SJCRH30 (cell line): Measurements from ENCODE around the gene KDM3B. TPM values are rescaled to one million over a fixed set of nuclear protein-coding genes. Genes with fewer than 3 reads are reported as not detected.
"Not testable (repeated sequence)": the region's sequence is repeated elsewhere in the genome, so short reads cannot be mapped to it uniquely, and the experiment has no call there.

Source experiments
- DNase-seq, 2 experiments: peaks; one replicate each; pipeline ENCODE4 v3.0.0-alpha.2; 2015 to 2020
- H3K27ac ChIP-seq: fragments of 250-450 bp; sonication (Bioruptor Pico); 2 replicates; pipeline ENCODE4 v1.5.1; 2020; ENCODE audit warnings: mild to moderate bottlenecking, moderate library complexity
- H3K27me3 ChIP-seq: fragments of 250-450 bp; sonication (Bioruptor Pico); 2 replicates; pipeline ENCODE4 v1.5.1; 2020; ENCODE audit warnings: mild to moderate bottlenecking, moderate library complexity
- H3K36me3 ChIP-seq: fragments of 250-450 bp; sonication (Bioruptor Pico); 2 replicates; pipeline ENCODE4 v1.5.1; 2020; ENCODE audit warnings: mild to moderate bottlenecking, moderate library complexity
- H3K4me1 ChIP-seq: fragments of 250-450 bp; sonication (Bioruptor Pico); 2 replicates; pipeline ENCODE4 v1.5.1; 2020; ENCODE audit warnings: mild to moderate bottlenecking, moderate library complexity
- H3K4me3 ChIP-seq: fragments of 250-450 bp; sonication (Bioruptor Pico); 2 replicates; pipeline ENCODE4 v1.5.1; 2020; ENCODE audit warnings: mild to moderate bottlenecking, moderate library complexity
- H3K9me3 ChIP-seq: fragments of 250-450 bp; sonication (Bioruptor Pico); replicated peaks from 2 replicates; pipeline ENCODE4 v1.5.1; 2020; ENCODE audit warnings: mild to moderate bottlenecking, moderate library complexity
- total RNA-seq: library from RNA; depleted of rRNA; stranded (reverse); fragments of >200 nt; shearing (Covaris generic); gene quantifications from 2 replicates; pipeline ENCODE4 v1.2.3, GENCODE V29; 2014

Gene KDM3B
- total RNA-seq, 1 experiment from 2014 or later: 75.2 TPM

GRCh38 chr5:138360941-138361452 lies 8.5 kb downstream of the KDM3B start:
- H3K27me3 ChIP-seq: no peaks in the 10 kb centered on the region
- H3K4me3 ChIP-seq: no peak overlapping the region
- peaks cover 14% of the 10 kb centered on the region for H3K4me1 ChIP-seq
- no peaks in the 10 kb centered on the region for H3K36me3 ChIP-seq
- H3K27ac ChIP-seq: peak overlapping the region; percentile 70
- peaks cover 4% of the 10 kb centered on the region; the same call in 1 of the 2 replicates for H3K9me3 ChIP-seq
- peak; percentile 91 to 97 for DNase-seq

GRCh38 chr5:138364576-138364975 lies 12.1 kb downstream of the KDM3B start:
- peaks cover 4% of the 10 kb centered on the region; the same call in 1 of the 2 replicates for H3K9me3 ChIP-seq
- H3K27ac ChIP-seq: no peak overlapping the region
- no peak overlapping the region for H3K4me3 ChIP-seq
- H3K27me3 ChIP-seq: no peaks in the 10 kb centered on the region
- no peaks in the 10 kb centered on the region; the same call in 1 of the 2 replicates for H3K36me3 ChIP-seq
- peaks cover 25% of the 10 kb centered on the region for H3K4me1 ChIP-seq
- no peak for DNase-seq

- Histone ChIP-seq H3K27ac (no peak overlapping the region), H3K36me3 (no peaks in the 10 kb centered on the region; the same call in 1 of the 2 replicates), H3K9me3 (peaks cover 4% of the 10 kb centered on the region; the same call in 1 of the 2 replicates), H3K27me3 (no peaks in the 10 kb centered on the region), H3K4me3 (no peak overlapping the region), H3K4me1 (peaks cover 13% of the 10 kb centered on the region)
- DNase-seq: peak in 1 of 2 experiments; percentile 47
These were observed 14.3 kb downstream of the KDM3B start for GRCh38 chr5:138366632-138367382.

- Histone ChIP-seq H3K36me3 (peaks cover 6% of the 10 kb centered on the region; the same call in 1 of the 2 replicates), H3K9me3 (no peaks in the 10 kb centered on the region), H3K27me3 (no peaks in the 10 kb centered on the region), H3K4me3 (no peak overlapping the region), H3K4me1 (peaks cover 11% of the 10 kb centered on the region), H3K27ac (no peak overlapping the region)
- DNase-seq: no peak
These were observed 16.8 kb downstream of the KDM3B start for GRCh38 chr5:138369261-138369660.

- no peak overlapping the region for H3K27ac ChIP-seq
- H3K27me3 ChIP-seq: no peaks in the 10 kb centered on the region
- H3K4me3 ChIP-seq: no peak overlapping the region
- no peak for DNase-seq
- H3K36me3 ChIP-seq: peaks cover 10% of the 10 kb centered on the region
- H3K9me3 ChIP-seq: no peaks in the 10 kb centered on the region
- peaks cover 11% of the 10 kb centered on the region for H3K4me1 ChIP-seq
These were observed 17.2 kb downstream of the KDM3B start for GRCh38 chr5:138369706-138370105.

GRCh38 chr5:138370537-138370936 lies 18.1 kb downstream of the KDM3B start:
- no peak overlapping the region for H3K27ac ChIP-seq
- no peak overlapping the region for H3K4me3 ChIP-seq
- no peaks in the 10 kb centered on the region for H3K27me3 ChIP-seq
- H3K9me3 ChIP-seq: no peaks in the 10 kb centered on the region
- peaks cover 11% of the 10 kb centered on the region for H3K4me1 ChIP-seq
- DNase-seq: no peak
- peaks cover 17% of the 10 kb centered on the region for H3K36me3 ChIP-seq

GRCh38 chr5:138371454-138371853 lies 19.0 kb downstream of the KDM3B start:
- Histone ChIP-seq H3K9me3 (no peaks in the 10 kb centered on the region), H3K4me1 (peaks cover 8% of the 10 kb centered on the region), H3K36me3 (peaks cover 26% of the 10 kb centered on the region)

GRCh38 chr5:138372225-138372624 lies 19.7 kb downstream of the KDM3B start:
- no peaks in the 10 kb centered on the region for H3K27me3 ChIP-seq
- H3K4me1 ChIP-seq: peaks cover under 1% of the 10 kb centered on the region; the same call in 1 of the 2 replicates
- no peak overlapping the region for H3K27ac ChIP-seq
- no peak overlapping the region for H3K4me3 ChIP-seq
- DNase-seq: no peak
- H3K36me3 ChIP-seq: peaks cover 31% of the 10 kb centered on the region
- no peaks in the 10 kb centered on the region for H3K9me3 ChIP-seq

More at GRCh38 chr5:138371454-138371853, 19.0 kb downstream of the KDM3B start:
- Histone ChIP-seq H3K27ac (no peak overlapping the region), H3K27me3 (no peaks in the 10 kb centered on the region), H3K4me3 (no peak overlapping the region)
- no peak for DNase-seq

GRCh38 chr5:138372653-138373052 lies 20.2 kb downstream of the KDM3B start:
- Histone ChIP-seq H3K4me1 (no peaks in the 10 kb centered on the region), H3K9me3 (no peaks in the 10 kb centered on the region), H3K27ac (no peak overlapping the region), H3K27me3 (no peaks in the 10 kb centered on the region), H3K4me3 (no peak overlapping the region), H3K36me3 (peaks cover 35% of the 10 kb centered on the region)
- no peak for DNase-seq

GRCh38 chr5:138382347-138382746 lies 29.9 kb downstream of the KDM3B start:
- no peaks in the 10 kb centered on the region for H3K27me3 ChIP-seq
- DNase-seq: no peak
- no peaks in the 10 kb centered on the region for H3K9me3 ChIP-seq
- peaks cover 74% of the 10 kb centered on the region for H3K36me3 ChIP-seq
- no peak overlapping the region for H3K27ac ChIP-seq
- H3K4me1 ChIP-seq: no peaks in the 10 kb centered on the region
- H3K4me3 ChIP-seq: no peak overlapping the region

- Histone ChIP-seq H3K4me1 (peaks cover under 1% of the 10 kb centered on the region; the same call in 1 of the 2 replicates), H3K9me3 (no peaks in the 10 kb centered on the region), H3K27me3 (no peaks in the 10 kb centered on the region), H3K4me3 (no peak overlapping the region), H3K36me3 (peaks cover 47% of the 10 kb centered on the region), H3K27ac (no peak overlapping the region)
- no peak for DNase-seq
These were observed 33.2 kb downstream of the KDM3B start for GRCh38 chr5:138385660-138386059.

- H3K36me3 ChIP-seq: peaks cover 40% of the 10 kb centered on the region
- H3K9me3 ChIP-seq: no peaks in the 10 kb centered on the region
- H3K4me3 ChIP-seq: no peak overlapping the region
- DNase-seq: no peak
- H3K27ac ChIP-seq: no peak overlapping the region
- H3K27me3 ChIP-seq: no peaks in the 10 kb centered on the region
- H3K4me1 ChIP-seq: peaks cover 7% of the 10 kb centered on the region; the same call in 1 of the 2 replicates
These were observed 33.8 kb downstream of the KDM3B start for GRCh38 chr5:138386290-138386689.

GRCh38 chr5:138389332-138389731 lies 36.8 kb downstream of the KDM3B start:
- H3K36me3 ChIP-seq: peaks cover 28% of the 10 kb centered on the region
- H3K4me1 ChIP-seq: peaks cover 25% of the 10 kb centered on the region
- no peak overlapping the region for H3K4me3 ChIP-seq
- no peak for DNase-seq
- no peaks in the 10 kb centered on the region for H3K9me3 ChIP-seq
- H3K27me3 ChIP-seq: no peaks in the 10 kb centered on the region
- no peak overlapping the region for H3K27ac ChIP-seq

- not testable (repeated sequence) for H3K4me3 ChIP-seq, H3K9me3 ChIP-seq, H3K27me3 ChIP-seq, H3K27ac ChIP-seq, DNase-seq
- Histone ChIP-seq H3K36me3 (peaks cover 32% of the 10 kb centered on the region), H3K4me1 (peaks cover 25% of the 10 kb centered on the region)
These were observed 37.4 kb downstream of the KDM3B start for GRCh38 chr5:138389911-138390310.

- H3K4me3 ChIP-seq: peak overlapping the region; percentile 10; the same call in 1 of the 2 replicates
- peak overlapping the region; percentile 89 for H3K27ac ChIP-seq
- no peaks in the 10 kb centered on the region for H3K9me3 ChIP-seq
- H3K27me3 ChIP-seq: no peaks in the 10 kb centered on the region
- peaks cover 25% of the 10 kb centered on the region for H3K4me1 ChIP-seq
- H3K36me3 ChIP-seq: peaks cover 29% of the 10 kb centered on the region
- peak; percentile 96 to 99 for DNase-seq
These were observed 39.4 kb downstream of the KDM3B start for GRCh38 chr5:138391859-138392386.
